Progenitor cell of endocrine pancreas (in vitro differentiated cells): ENCODE measurements around the gene KIF18B. TPM values are rescaled to one million over a fixed set of nuclear protein-coding genes. Genes with fewer than 3 reads are reported as not detected.

ENCODE experiments used
- DNase-seq: peaks from one replicate; pipeline ENCODE4 v3.0.0; 2021; ENCODE audit warnings: low spot score; ENCODE audit not compliant: unreplicated experiment
- H3K27ac Mint-ChIP-seq: 2 replicates; pipeline ENCODE4 v1.8.0; 2021; ENCODE audit warnings: mild to moderate bottlenecking, moderate library complexity, mixed read lengths
- H3K27me3 Mint-ChIP-seq: 2 replicates; pipeline ENCODE4 v1.8.0; 2021; ENCODE audit warnings: mixed read lengths
- H3K36me3 Mint-ChIP-seq: 2 replicates; pipeline ENCODE4 v1.8.0; 2022; ENCODE audit warnings: mixed read lengths; ENCODE audit not compliant: insufficient read depth
- H3K4me1 Mint-ChIP-seq: 2 replicates; pipeline ENCODE4 v1.8.0; 2021; ENCODE audit warnings: low read depth, mixed read lengths
- H3K4me3 Mint-ChIP-seq: 2 replicates; pipeline ENCODE4 v1.8.0; 2021; ENCODE audit warnings: low read depth, mild to moderate bottlenecking, moderate library complexity, mixed read lengths
- H3K9me3 Mint-ChIP-seq: 2 replicates; pipeline ENCODE4 v1.8.0; 2021; ENCODE audit warnings: low read depth, mixed read lengths
- total RNA-seq: library from RNA; stranded (reverse); gene quantifications from 2 replicates; pipeline ENCODE4 v1.2.1, GENCODE V29; 2021
- TF ChIP-seq, protein P1 (sequence below): fragments of 200-600 bp; sonication (generic); IDR thresholded peaks from one replicate; pipeline ENCODE4 v1.5.0; 2021; ENCODE audit warnings: antibody characterized with exemption, mild to moderate bottlenecking; ENCODE audit not compliant: unreplicated experiment

Gene KIF18B
- total RNA-seq, 1 donor from 2014 or later, result 27.7 TPM

DNA sequence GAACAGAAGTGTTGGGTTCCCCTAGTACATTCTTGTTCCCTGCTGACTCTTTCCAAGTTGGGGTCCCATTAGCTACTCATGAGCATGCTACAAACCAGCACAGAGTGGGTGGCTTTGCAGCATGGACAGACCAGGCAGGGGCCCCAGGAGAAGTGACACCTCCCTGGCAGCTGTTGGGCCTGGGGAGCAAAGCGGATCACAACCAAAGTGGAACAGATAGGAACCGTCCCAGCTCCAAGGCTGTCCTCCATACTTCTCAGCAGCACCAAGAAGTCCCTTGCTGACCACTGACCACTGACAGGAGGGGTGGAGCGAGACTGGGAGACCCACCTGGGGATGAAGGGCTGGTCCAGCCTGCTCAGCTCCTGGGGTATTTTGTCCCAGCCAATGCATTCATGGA is 19.9 kb downstream of the KIF18B start:
- DNase-seq, result no peak
- Mint-ChIP-seq H3K36me3 (peaks cover 8% of the 10 kb centered on the region), H3K9me3 (no peaks in the 10 kb centered on the region)

DNA sequence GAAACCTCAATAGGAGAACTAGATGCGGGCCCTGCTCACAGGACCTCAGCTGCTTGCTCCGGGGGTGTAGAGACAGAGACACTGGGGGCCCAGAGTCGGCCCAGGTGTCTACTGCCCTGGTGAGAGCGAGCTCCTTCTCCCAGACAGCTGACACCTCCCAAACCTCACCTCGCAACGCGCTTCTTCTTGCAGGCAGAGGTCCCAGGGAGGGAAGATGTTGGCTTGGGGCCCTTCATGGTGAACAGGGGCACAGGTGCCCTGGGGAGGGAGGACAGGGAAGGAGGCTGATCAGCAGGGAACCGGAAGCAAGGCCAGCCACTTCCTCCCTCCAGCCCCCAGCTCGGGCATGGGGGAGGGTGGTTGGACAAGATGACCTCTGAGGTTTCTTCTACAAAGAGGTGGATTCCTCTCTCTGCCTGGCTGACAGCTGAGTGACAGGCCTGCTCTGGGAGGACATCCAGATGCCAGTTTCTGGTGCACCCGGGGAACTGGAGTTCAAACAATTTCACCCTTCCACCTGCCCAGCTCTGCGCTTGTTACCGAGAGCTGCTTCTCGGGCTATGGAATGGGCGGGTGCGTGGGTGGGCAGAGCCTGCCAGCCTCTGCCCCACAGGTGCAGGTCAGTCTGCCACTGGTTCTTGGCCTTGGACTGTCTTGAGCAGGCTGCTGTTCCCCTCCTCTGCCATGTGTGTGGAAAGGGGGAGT is 20.6 kb downstream of the KIF18B start:
- TF ChIP-seq, protein P1, sequence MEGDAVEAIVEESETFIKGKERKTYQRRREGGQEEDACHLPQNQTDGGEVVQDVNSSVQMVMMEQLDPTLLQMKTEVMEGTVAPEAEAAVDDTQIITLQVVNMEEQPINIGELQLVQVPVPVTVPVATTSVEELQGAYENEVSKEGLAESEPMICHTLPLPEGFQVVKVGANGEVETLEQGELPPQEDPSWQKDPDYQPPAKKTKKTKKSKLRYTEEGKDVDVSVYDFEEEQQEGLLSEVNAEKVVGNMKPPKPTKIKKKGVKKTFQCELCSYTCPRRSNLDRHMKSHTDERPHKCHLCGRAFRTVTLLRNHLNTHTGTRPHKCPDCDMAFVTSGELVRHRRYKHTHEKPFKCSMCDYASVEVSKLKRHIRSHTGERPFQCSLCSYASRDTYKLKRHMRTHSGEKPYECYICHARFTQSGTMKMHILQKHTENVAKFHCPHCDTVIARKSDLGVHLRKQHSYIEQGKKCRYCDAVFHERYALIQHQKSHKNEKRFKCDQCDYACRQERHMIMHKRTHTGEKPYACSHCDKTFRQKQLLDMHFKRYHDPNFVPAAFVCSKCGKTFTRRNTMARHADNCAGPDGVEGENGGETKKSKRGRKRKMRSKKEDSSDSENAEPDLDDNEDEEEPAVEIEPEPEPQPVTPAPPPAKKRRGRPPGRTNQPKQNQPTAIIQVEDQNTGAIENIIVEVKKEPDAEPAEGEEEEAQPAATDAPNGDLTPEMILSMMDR, result no peak
- Mint-ChIP-seq H3K36me3 (peaks cover 8% of the 10 kb centered on the region), H3K4me3 (no peak overlapping the region), H3K27me3 (peaks cover 20% of the 10 kb centered on the region), H3K9me3 (no peaks in the 10 kb centered on the region), H3K4me1 (peaks cover 2% of the 10 kb centered on the region), H3K27ac (no peak overlapping the region)
- DNase-seq, result no peak

More for the DNA sequence above, 19.9 kb downstream of the KIF18B start:
- H3K27ac Mint-ChIP-seq, result no peak overlapping the region
- TF ChIP-seq, protein P1, result no peak
- H3K4me3 Mint-ChIP-seq, result no peak overlapping the region
- H3K4me1 Mint-ChIP-seq, result peaks cover 2% of the 10 kb centered on the region
- H3K27me3 Mint-ChIP-seq, result peaks cover 15% of the 10 kb centered on the region

DNA sequence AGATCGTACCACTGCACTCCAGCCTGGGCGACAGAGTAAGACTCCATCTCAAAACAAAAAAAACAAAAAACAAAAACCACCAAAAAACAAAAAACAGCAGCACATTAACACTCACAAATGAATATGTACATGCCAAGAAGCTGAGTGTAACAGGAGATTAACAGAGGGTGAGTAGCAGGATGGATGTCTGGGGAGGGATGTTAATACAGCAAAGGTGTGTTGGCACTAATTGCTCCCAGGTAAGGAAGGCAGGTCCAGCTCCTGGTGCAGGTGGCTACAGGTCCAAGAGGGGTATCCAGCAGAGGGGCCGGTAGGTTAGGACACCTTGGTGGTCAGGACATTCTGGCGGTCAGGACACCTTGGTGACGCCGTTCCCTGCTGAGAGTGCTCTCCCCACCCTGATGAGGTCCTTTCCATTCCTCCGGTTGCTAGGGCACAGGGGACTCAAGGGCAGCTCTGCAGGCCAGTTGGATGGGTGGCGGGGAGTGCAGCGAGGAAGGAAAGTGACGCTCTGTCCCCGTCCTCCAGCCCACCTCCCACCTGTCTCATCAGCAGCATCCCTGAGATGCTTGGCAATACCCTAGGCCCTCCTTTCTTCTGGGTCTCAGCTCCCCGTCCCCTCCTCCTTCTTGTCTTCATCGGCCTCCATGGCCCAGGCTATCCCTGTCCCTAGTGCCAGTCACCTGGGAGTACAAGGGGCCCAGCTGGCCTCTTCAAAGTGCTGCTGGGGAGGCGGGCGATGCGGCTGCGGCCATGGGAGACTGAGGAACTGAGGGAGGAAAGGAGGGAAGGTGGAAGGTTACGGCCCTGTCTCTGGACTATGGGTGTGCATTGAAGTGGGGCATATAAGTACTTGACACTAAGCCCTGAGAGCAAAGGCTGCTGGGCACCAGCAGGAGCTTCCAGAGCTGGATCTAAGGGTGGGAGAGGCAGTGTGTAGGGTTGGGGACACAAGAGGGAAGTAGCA is 21.6 kb downstream of the KIF18B start:
- peaks cover 5% of the 10 kb centered on the region for H3K36me3 Mint-ChIP-seq
- DNase-seq, result no peak
- no peak overlapping the region for H3K4me3 Mint-ChIP-seq
- no peak overlapping the region for H3K27ac Mint-ChIP-seq
- peaks cover 30% of the 10 kb centered on the region for H3K27me3 Mint-ChIP-seq
- peaks cover 2% of the 10 kb centered on the region for H3K4me1 Mint-ChIP-seq
- H3K9me3 Mint-ChIP-seq, result no peaks in the 10 kb centered on the region
- TF ChIP-seq, protein P1, result no peak

DNA sequence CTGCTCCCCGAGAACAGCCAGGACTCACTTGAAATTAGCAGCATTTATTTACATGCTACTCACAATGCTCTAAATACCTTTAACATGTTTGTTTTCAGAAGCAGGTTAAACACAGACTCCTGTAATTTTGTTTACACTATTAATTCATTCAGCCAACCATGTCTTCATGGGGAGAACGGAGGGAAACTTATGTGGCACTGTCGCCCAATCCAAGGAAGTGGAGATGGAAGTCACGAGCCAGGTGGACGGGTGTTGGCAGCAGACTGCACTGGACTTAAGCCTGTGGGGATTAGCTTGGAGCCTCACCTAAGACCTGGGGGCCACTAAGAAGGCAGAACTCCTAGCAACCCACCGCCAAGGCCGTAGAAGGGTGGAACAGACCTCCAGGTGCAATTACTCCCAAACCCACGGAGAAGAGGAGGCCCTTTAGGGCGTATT is 23.4 kb downstream of the KIF18B start:
- DNase-seq, result no peak
- H3K27me3 Mint-ChIP-seq, result peaks cover 43% of the 10 kb centered on the region
- H3K27ac Mint-ChIP-seq, result no peak overlapping the region
- TF ChIP-seq, protein P1, result no peak
- peaks cover 5% of the 10 kb centered on the region for H3K36me3 Mint-ChIP-seq
- peaks cover 2% of the 10 kb centered on the region for H3K4me1 Mint-ChIP-seq
- H3K4me3 Mint-ChIP-seq, result no peak overlapping the region
- no peaks in the 10 kb centered on the region for H3K9me3 Mint-ChIP-seq

DNA sequence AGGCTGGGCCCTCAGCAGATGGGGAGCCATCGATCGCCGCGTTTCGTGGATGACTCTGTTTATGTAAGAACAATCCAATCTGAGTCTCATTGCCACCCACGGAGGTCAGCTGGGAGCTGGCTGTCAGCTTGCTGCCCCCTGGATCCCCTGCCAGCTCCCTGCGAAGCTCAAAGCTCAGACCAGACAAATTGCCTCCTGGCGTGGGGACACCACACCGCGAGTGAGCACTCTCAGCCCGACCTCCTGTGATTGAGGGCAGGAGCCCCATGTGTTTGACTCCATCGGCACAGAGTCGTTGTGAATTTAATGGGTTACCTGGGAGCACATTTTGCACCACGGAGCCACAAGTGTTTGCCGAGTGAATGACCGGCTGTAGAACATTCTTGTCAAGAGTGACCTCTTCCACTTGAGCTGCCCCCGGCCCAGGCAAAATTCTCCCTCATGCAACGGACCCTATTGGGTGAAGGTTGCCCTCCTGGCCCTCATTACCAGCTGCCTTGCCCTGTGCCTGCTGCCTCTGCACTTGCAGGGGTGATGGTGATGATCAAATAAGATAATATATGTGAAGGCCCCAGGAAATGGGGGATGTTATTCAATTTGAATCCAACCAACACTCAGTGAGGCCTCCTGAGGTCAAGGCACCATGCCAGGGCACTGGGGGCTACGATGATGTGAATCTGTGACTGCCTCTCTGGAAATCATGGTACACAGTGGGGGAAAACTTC is 24.7 kb downstream of the KIF18B start:
- Mint-ChIP-seq H3K4me3 (no peak overlapping the region), H3K4me1 (peaks cover 2% of the 10 kb centered on the region), H3K27me3 (peaks cover 46% of the 10 kb centered on the region), H3K36me3 (peaks cover 5% of the 10 kb centered on the region), H3K9me3 (no peaks in the 10 kb centered on the region), H3K27ac (no peak overlapping the region)
- DNase-seq, result no peak
- TF ChIP-seq, protein P1, result no peak
